Body of pancreas (tissue), 4 donors: ENCODE data around the gene GTF2B. TPM values are rescaled to one million over a fixed set of nuclear protein-coding genes. Genes with fewer than 3 reads are reported as not detected.

Experiments
- ATAC-seq: fragments of 150-250 bp; one replicate; pipeline ENCODE4 v1.9.1; 2016
- DNase-seq, 4 donors: peaks; one replicate each; pipeline ENCODE4 v3.0.0-alpha.2; 2019
- H3K27ac ChIP-seq, 4 donors: fragments of 200-600 bp; sonication (generic); 1 replicate in 3 of 4; 2 replicates in 1 of 4; pipeline versions ENCODE4 v1.5.1 to v1.6.1; 2016 to 2019; ENCODE audit warnings: mild to moderate bottlenecking in 1 of 4, mixed read lengths in 1 of 4, moderate library complexity in 1 of 4
- H3K27me3 ChIP-seq, 2 donors: fragments of 200-600 bp; sonication (generic); one replicate each; pipeline ENCODE4 v1.6.0; 2016; ENCODE audit warnings: mild to moderate bottlenecking in 1 of 2
- H3K36me3 ChIP-seq, 2 donors: fragments of 200-600 bp; sonication (generic); replicated peaks in 1 of 2; 2 replicates each; pipeline ENCODE4 v1.5.1; 2016; ENCODE audit warnings: low read depth in 2 of 2; ENCODE audit not compliant: insufficient read depth in 1 of 2
- H3K4me1 ChIP-seq: fragments of 200-600 bp; sonication (generic); one replicate; pipeline ENCODE4 v1.6.0; 2016
- H3K4me3 ChIP-seq, 2 donors: fragments of 200-600 bp; sonication (generic); 1 replicate in 1 of 2; 2 replicates in 1 of 2; pipeline ENCODE4 v1.5.1; 2016 to 2019
- H3K9me3 ChIP-seq, 3 donors: fragments of 200-600 bp; sonication (generic); 1 replicate in 2 of 3; 2 replicates in 1 of 3; pipeline ENCODE4 v1.5.1; 2016
- POLR2A ChIP-seq, 3 donors: fragments of 450-650 bp; IDR thresholded peaks; one replicate each; pipeline ENCODE4 v1.6.1; 2016; ENCODE audit warnings: antibody characterized with exemption in 3 of 3, mild to moderate bottlenecking in 2 of 3
- WGBS, 2 donors: methylation state at CpG; one replicate each; pipeline ENCODE4 v1.1.5; 2017; 5-methylcytosine and 5-hydroxymethylcytosine counted together
- intact Hi-C: fragments of 100-400 bp; cut with DNase I; formaldehyde crosslinking; loops from one replicate; pipeline ENCODE4 v1.15.1; 2023
- small RNA-seq: library from RNA; depleted of rRNA; stranded (forward); fragments of <200 nt; gene quantifications from one replicate; pipeline ENCODE3, GENCODE V24; 2016
- total RNA-seq, 2 donors: library from RNA; depleted of rRNA; stranded (reverse); fragments of >200 nt; gene quantifications; one replicate each; pipeline ENCODE4 v1.1.0, GENCODE V29; 2016
- TF ChIP-seq, protein P1 (sequence below), 7 experiments: fragments of 450-650 bp in 4 of 7; fragments of 200-600 bp in 3 of 7; sonication (generic) in 3 of 7; IDR thresholded peaks; one replicate each; pipeline ENCODE4 v1.5.1; 2016 to 2019; ENCODE audit warnings: antibody characterized with exemption in 7 of 7

Gene GTF2B
- total RNA-seq, 2 donors from 2014 or later, result 5.9 to 16.9 TPM

DNA sequence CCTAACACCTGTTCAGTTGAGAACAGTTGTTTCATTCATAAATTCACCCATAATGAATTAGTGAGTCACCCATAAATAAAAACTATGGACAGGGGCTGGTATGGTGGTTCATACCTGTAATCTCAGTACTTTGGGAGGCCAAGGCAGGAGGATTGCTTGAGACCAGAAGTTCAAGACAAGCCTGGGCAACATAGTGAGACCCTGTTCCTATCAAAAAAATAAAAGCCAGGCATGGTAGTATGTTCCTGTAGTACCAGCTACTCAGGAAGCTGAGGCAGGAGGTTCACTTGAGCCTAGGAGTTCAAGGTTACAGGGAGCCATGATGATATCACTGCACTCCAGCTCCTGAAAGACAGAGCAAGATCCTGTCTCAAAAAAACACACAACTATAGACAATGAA, 79.0 kb downstream of the GTF2B start:
- H3K36me3 ChIP-seq, result peaks cover 0 to 2% of the 10 kb centered on the region in 2 donors

DNA sequence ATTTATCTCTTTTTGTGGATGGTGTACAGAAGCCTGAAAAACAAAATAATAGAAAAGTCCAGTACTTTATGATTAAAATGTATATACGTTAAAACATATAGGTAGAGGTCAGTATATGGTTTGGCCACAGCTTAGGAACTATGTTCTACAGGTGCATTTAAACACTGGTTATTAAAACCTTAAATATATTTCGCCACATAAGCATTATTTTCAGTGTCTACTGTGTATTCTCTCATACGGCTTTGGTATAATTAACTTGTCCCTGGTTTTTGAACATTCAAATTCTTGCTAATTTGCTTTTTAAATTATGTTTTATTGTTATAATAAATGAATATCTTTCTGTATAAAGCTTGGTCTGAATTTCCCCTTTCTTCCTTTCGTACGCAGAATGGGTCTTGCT, 87.9 kb downstream of the GTF2B start:
- intact Hi-C loops, result no loop called here
- H3K27me3 ChIP-seq, result no peaks in the 10 kb centered on the region
- DNase-seq (no peak), ATAC-seq (no peak)
- TF ChIP-seq, protein P1, sequence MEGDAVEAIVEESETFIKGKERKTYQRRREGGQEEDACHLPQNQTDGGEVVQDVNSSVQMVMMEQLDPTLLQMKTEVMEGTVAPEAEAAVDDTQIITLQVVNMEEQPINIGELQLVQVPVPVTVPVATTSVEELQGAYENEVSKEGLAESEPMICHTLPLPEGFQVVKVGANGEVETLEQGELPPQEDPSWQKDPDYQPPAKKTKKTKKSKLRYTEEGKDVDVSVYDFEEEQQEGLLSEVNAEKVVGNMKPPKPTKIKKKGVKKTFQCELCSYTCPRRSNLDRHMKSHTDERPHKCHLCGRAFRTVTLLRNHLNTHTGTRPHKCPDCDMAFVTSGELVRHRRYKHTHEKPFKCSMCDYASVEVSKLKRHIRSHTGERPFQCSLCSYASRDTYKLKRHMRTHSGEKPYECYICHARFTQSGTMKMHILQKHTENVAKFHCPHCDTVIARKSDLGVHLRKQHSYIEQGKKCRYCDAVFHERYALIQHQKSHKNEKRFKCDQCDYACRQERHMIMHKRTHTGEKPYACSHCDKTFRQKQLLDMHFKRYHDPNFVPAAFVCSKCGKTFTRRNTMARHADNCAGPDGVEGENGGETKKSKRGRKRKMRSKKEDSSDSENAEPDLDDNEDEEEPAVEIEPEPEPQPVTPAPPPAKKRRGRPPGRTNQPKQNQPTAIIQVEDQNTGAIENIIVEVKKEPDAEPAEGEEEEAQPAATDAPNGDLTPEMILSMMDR (IDR thresholded peaks at IDR 0.05), result no peak
- TF ChIP-seq POLR2A (IDR thresholded peaks at IDR 0.05), result no peak
- H3K27ac ChIP-seq, result no peak overlapping the region
- 90 to 94% methylated on average over 5 of the region's 5 CpGs for WGBS, 2 donors
- H3K9me3 ChIP-seq, result no peaks in the 10 kb centered on the region
- H3K36me3 ChIP-seq, result peaks cover 0 to 13% of the 10 kb centered on the region in 2 donors
- no peak overlapping the region for H3K4me3 ChIP-seq
- H3K4me1 ChIP-seq, result no peaks in the 10 kb centered on the region

More for the DNA sequence above, 79.0 kb downstream of the GTF2B start:
- Histone ChIP-seq H3K4me1 (no peaks in the 10 kb centered on the region), H3K9me3 (no peaks in the 10 kb centered on the region), H3K27me3 (no peaks in the 10 kb centered on the region), H3K27ac (no peak overlapping the region), H3K4me3 (no peak overlapping the region)
- TF ChIP-seq, protein P1 (IDR thresholded peaks at IDR 0.05), result no peak
- no peak for DNase-seq
- intact Hi-C loops, result no loop called here
- no peak for ATAC-seq

DNA sequence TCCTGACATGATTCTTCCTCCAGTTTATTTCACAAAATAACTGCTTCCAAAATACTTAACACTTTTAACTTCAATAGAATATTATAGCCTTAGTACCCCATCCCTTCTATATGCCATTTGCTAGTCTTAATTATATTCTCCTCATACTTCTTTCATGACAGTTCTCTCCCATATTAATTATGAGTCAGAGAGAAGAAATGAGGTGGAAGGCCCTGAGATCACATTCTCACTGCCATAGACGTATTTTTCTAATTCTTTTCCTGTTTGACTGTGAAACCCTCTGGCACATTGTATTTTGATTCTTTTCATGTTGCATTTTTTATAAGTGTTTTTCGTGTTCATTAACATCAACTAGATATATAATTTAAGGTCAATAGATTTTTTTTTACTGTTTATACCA, 88.4 kb downstream of the GTF2B start:
- Histone ChIP-seq H3K9me3 (no peaks in the 10 kb centered on the region), H3K27ac (no peak overlapping the region), H3K27me3 (no peaks in the 10 kb centered on the region), H3K4me1 (no peaks in the 10 kb centered on the region), H3K36me3 (peaks cover 0 to 13% of the 10 kb centered on the region in 2 donors), H3K4me3 (no peak overlapping the region)
- intact Hi-C loops, result no loop called here
- ATAC-seq, result no peak
- DNase-seq, result no peak
- TF ChIP-seq, protein P1 (IDR thresholded peaks at IDR 0.05), result no peak
- TF ChIP-seq POLR2A (IDR thresholded peaks at IDR 0.05), result no peak
- WGBS, 2 donors, result 83 to 91% methylated on average over 2 of the region's 2 CpGs

Small RNAs within 50 kb of the gene (small RNA-seq; reads per million reads assigned to genes)
- not detected for gene RNU6-125P

Other genes with a start within 250 kb of the GTF2B start
- gene PKN2, start 207.3 kb downstream of the GTF2B start, total RNA-seq, result 10 to 100 TPM; 19.8 to 22.1 TPM
- gene KYAT3, start 101.1 kb upstream of the GTF2B start, total RNA-seq, result 10 to 100 TPM; 16.8 to 21.0 TPM
- gene RBMXL1, start 101.1 kb upstream of the GTF2B start, total RNA-seq, result 10 to 100 TPM; 11.2 to 13.5 TPM
- 1 to 10 TPM; 8.0 to 8.2 TPM for gene GBP3, start 131.3 kb upstream of the GTF2B start, total RNA-seq
- 1 to 10 TPM; 3.3 to 6.7 TPM for gene GBP1, start 173.6 kb upstream of the GTF2B start, total RNA-seq
- 10 to 100 TPM; 10.1 to 11.2 TPM for gene GBP2, start 234.5 kb upstream of the GTF2B start, total RNA-seq